Measurements from ENCODE around the gene RNU6-9.

RNU6-9 gene

GRCh38 chr19:929203-929890 lies 36.1 kb downstream of the RNU6-9 start:
- Histone ChIP-seq H3K9me3 (ENCODE audit: control insufficient read depth, low read depth, low read length) (no peaks in the 10 kb centered on the region), H3K4me1 (ENCODE audit: control insufficient read depth, low read depth, low read length) (peaks cover 12% of the 10 kb centered on the region), H3K27me3 (ENCODE audit: control insufficient read depth, insufficient read depth, low read length) (peaks cover 3% of the 10 kb centered on the region), H3K9ac (ENCODE audit: low read length) (no peak overlapping the region), H3K36me3 (ENCODE audit: control insufficient read depth, low read depth, low read length) (peaks cover 5% of the 10 kb centered on the region), H3K27ac (ENCODE audit: low read length) (no peak overlapping the region), H3K4me3 (ENCODE audit: low read length) (no peak overlapping the region)

GRCh38 chr19:929891-930258 lies 36.6 kb downstream of the RNU6-9 start:
- Histone ChIP-seq H3K36me3 (ENCODE audit: control insufficient read depth, low read depth, low read length) (peaks cover 5% of the 10 kb centered on the region), H3K27me3 (ENCODE audit: control insufficient read depth, insufficient read depth, low read length) (no peaks in the 10 kb centered on the region), H3K9me3 (ENCODE audit: control insufficient read depth, low read depth, low read length) (no peaks in the 10 kb centered on the region), H3K4me3 (ENCODE audit: low read length) (no peak overlapping the region), H3K4me1 (ENCODE audit: control insufficient read depth, low read depth, low read length) (peaks cover 12% of the 10 kb centered on the region), H3K27ac (ENCODE audit: low read length) (no peak overlapping the region), H3K9ac (ENCODE audit: low read length) (no peak overlapping the region)

- Histone ChIP-seq H3K4me1 (ENCODE audit: control insufficient read depth, low read depth, low read length) (peaks cover 12% of the 10 kb centered on the region), H3K9me3 (ENCODE audit: control insufficient read depth, low read depth, low read length) (no peaks in the 10 kb centered on the region), H3K36me3 (ENCODE audit: control insufficient read depth, low read depth, low read length) (peaks cover 5% of the 10 kb centered on the region), H3K9ac (ENCODE audit: low read length) (no peak overlapping the region), H3K4me3 (ENCODE audit: low read length) (no peak overlapping the region), H3K27ac (ENCODE audit: low read length) (no peak overlapping the region), H3K27me3 (ENCODE audit: control insufficient read depth, insufficient read depth, low read length) (no peaks in the 10 kb centered on the region)
These were observed 38.8 kb downstream of the RNU6-9 start for GRCh38 chr19:931860-932647.

GRCh38 chr19:932648-933552 lies 39.6 kb downstream of the RNU6-9 start:
- peaks cover 8% of the 10 kb centered on the region for H3K4me1 ChIP-seq (ENCODE audit: control insufficient read depth, low read depth, low read length)

GRCh38 chr19:933553-933882 lies 40.2 kb downstream of the RNU6-9 start:
- H3K27ac ChIP-seq (ENCODE audit: low read length) = no peak overlapping the region
- H3K36me3 ChIP-seq (ENCODE audit: control insufficient read depth, low read depth, low read length) = peaks cover 5% of the 10 kb centered on the region
- H3K4me3 ChIP-seq (ENCODE audit: low read length) = no peak overlapping the region
- no peak overlapping the region for H3K9ac ChIP-seq (ENCODE audit: low read length)
- H3K9me3 ChIP-seq (ENCODE audit: control insufficient read depth, low read depth, low read length) = no peaks in the 10 kb centered on the region
- peaks cover 8% of the 10 kb centered on the region for H3K4me1 ChIP-seq (ENCODE audit: control insufficient read depth, low read depth, low read length)
- H3K27me3 ChIP-seq (ENCODE audit: control insufficient read depth, insufficient read depth, low read length) = no peaks in the 10 kb centered on the region

More at GRCh38 chr19:932648-933552, 39.6 kb downstream of the RNU6-9 start:
- H3K27me3 ChIP-seq (ENCODE audit: control insufficient read depth, insufficient read depth, low read length) = no peaks in the 10 kb centered on the region
- H3K4me3 ChIP-seq (ENCODE audit: low read length) = no peak overlapping the region
- peaks cover 5% of the 10 kb centered on the region for H3K36me3 ChIP-seq (ENCODE audit: control insufficient read depth, low read depth, low read length)
- H3K9ac ChIP-seq (ENCODE audit: low read length) = no peak overlapping the region
- H3K27ac ChIP-seq (ENCODE audit: low read length) = no peak overlapping the region
- H3K9me3 ChIP-seq (ENCODE audit: control insufficient read depth, low read depth, low read length) = no peaks in the 10 kb centered on the region

- Histone ChIP-seq H3K9ac (ENCODE audit: low read length) (no peak overlapping the region), H3K4me1 (ENCODE audit: control insufficient read depth, low read depth, low read length) (peaks cover 8% of the 10 kb centered on the region), H3K9me3 (ENCODE audit: control insufficient read depth, low read depth, low read length) (no peaks in the 10 kb centered on the region), H3K27ac (ENCODE audit: low read length) (no peak overlapping the region), H3K4me3 (ENCODE audit: low read length) (no peak overlapping the region), H3K36me3 (ENCODE audit: control insufficient read depth, low read depth, low read length) (peaks cover 6% of the 10 kb centered on the region), H3K27me3 (ENCODE audit: control insufficient read depth, insufficient read depth, low read length) (no peaks in the 10 kb centered on the region)
These were observed 41.0 kb downstream of the RNU6-9 start for GRCh38 chr19:934197-934840.

- H3K27ac ChIP-seq (ENCODE audit: low read length) = no peak overlapping the region
- H3K4me3 ChIP-seq (ENCODE audit: low read length) = no peak overlapping the region
- H3K9me3 ChIP-seq (ENCODE audit: control insufficient read depth, low read depth, low read length) = no peaks in the 10 kb centered on the region
- H3K27me3 ChIP-seq (ENCODE audit: control insufficient read depth, insufficient read depth, low read length) = no peaks in the 10 kb centered on the region
- peaks cover 6% of the 10 kb centered on the region for H3K36me3 ChIP-seq (ENCODE audit: control insufficient read depth, low read depth, low read length)
- peaks cover 8% of the 10 kb centered on the region for H3K4me1 ChIP-seq (ENCODE audit: control insufficient read depth, low read depth, low read length)
- no peak overlapping the region for H3K9ac ChIP-seq (ENCODE audit: low read length)
These were observed 41.7 kb downstream of the RNU6-9 start for GRCh38 chr19:934865-935479.

GRCh38 chr19:936175-936546 lies 42.9 kb downstream of the RNU6-9 start:
- no peaks in the 10 kb centered on the region for H3K27me3 ChIP-seq (ENCODE audit: control insufficient read depth, insufficient read depth, low read length)
- peaks cover 4% of the 10 kb centered on the region for H3K36me3 ChIP-seq (ENCODE audit: control insufficient read depth, low read depth, low read length)
- peaks cover 8% of the 10 kb centered on the region for H3K4me1 ChIP-seq (ENCODE audit: control insufficient read depth, low read depth, low read length)
- H3K27ac ChIP-seq (ENCODE audit: low read length) = no peak overlapping the region
- no peak overlapping the region for H3K9ac ChIP-seq (ENCODE audit: low read length)
- no peaks in the 10 kb centered on the region for H3K9me3 ChIP-seq (ENCODE audit: control insufficient read depth, low read depth, low read length)
- no peak overlapping the region for H3K4me3 ChIP-seq (ENCODE audit: low read length)

- Histone ChIP-seq H3K9me3 (ENCODE audit: control insufficient read depth, low read depth, low read length) (no peaks in the 10 kb centered on the region), H3K4me3 (ENCODE audit: low read length) (no peak overlapping the region), H3K36me3 (ENCODE audit: control insufficient read depth, low read depth, low read length) (peaks cover 4% of the 10 kb centered on the region), H3K4me1 (ENCODE audit: control insufficient read depth, low read depth, low read length) (peaks cover 8% of the 10 kb centered on the region), H3K27ac (ENCODE audit: low read length) (no peak overlapping the region), H3K9ac (ENCODE audit: low read length) (no peak overlapping the region), H3K27me3 (ENCODE audit: control insufficient read depth, insufficient read depth, low read length) (no peaks in the 10 kb centered on the region)
These were observed 44.0 kb downstream of the RNU6-9 start for GRCh38 chr19:937259-937694.

- no peaks in the 10 kb centered on the region for H3K27me3 ChIP-seq (ENCODE audit: control insufficient read depth, insufficient read depth, low read length)
- peaks cover 4% of the 10 kb centered on the region for H3K36me3 ChIP-seq (ENCODE audit: control insufficient read depth, low read depth, low read length)
- peaks cover 1% of the 10 kb centered on the region for H3K4me1 ChIP-seq (ENCODE audit: control insufficient read depth, low read depth, low read length)
- no peak overlapping the region for H3K4me3 ChIP-seq (ENCODE audit: low read length)
- H3K27ac ChIP-seq (ENCODE audit: low read length) = no peak overlapping the region
- H3K9me3 ChIP-seq (ENCODE audit: control insufficient read depth, low read depth, low read length) = no peaks in the 10 kb centered on the region
- no peak overlapping the region for H3K9ac ChIP-seq (ENCODE audit: low read length)
These were observed 45.1 kb downstream of the RNU6-9 start for GRCh38 chr19:938233-938923.

Measured in iPS-18a (cell line).